ENCODE results near the gene CDK11B.
"Not testable (repeated sequence)": the region's sequence is repeated elsewhere in the genome, so short reads cannot be mapped to it uniquely, and the experiment has no call there.

CDK11B gene

GRCh38 chr1:1597275-1597930, 61.4 kb downstream of the CDK11B start:
- no peak for DNase-seq

- DNase-seq: no peak
These were observed 62.1 kb downstream of the CDK11B start for GRCh38 chr1:1596493-1597274.

- DNase-seq: not testable (repeated sequence)
These were observed 63.5 kb downstream of the CDK11B start for GRCh38 chr1:1595341-1595740.

GRCh38 chr1:1594602-1595260, 64.1 kb downstream of the CDK11B start:
- no peak for DNase-seq

- no peak for DNase-seq
These were observed 64.8 kb downstream of the CDK11B start for GRCh38 chr1:1593834-1594601.

GRCh38 chr1:1591452-1591851, 67.4 kb downstream of the CDK11B start:
- DNase-seq: no peak

Measured in GDM1 (cell line).